ENCODE data around the gene ARL15.

DNA sequence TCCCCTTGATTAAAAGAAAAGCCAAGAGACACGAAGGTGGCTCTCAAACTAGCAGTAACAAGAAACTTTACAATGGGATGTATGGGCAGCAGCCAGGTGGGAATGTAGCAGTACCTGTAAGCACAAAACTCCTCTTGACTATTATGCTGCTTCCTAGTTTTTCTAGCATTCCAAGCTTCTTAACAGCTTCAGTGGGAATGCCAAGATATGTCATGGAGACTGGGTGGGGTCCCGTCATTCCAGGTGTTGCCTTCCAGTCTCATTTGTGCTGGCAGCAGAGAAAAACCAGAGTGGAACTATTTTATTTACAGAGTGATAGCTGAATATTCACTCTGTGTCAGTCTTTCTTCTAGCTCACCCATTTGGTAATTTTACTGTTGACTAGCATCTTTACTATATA, 236.6 kb downstream of the ARL15 start:
- TF ChIP-seq EZH2 (IDR thresholded peaks at IDR 0.05; ENCODE audit: low read depth): no peak
- TF ChIP-seq, protein P1, sequence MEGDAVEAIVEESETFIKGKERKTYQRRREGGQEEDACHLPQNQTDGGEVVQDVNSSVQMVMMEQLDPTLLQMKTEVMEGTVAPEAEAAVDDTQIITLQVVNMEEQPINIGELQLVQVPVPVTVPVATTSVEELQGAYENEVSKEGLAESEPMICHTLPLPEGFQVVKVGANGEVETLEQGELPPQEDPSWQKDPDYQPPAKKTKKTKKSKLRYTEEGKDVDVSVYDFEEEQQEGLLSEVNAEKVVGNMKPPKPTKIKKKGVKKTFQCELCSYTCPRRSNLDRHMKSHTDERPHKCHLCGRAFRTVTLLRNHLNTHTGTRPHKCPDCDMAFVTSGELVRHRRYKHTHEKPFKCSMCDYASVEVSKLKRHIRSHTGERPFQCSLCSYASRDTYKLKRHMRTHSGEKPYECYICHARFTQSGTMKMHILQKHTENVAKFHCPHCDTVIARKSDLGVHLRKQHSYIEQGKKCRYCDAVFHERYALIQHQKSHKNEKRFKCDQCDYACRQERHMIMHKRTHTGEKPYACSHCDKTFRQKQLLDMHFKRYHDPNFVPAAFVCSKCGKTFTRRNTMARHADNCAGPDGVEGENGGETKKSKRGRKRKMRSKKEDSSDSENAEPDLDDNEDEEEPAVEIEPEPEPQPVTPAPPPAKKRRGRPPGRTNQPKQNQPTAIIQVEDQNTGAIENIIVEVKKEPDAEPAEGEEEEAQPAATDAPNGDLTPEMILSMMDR (conservative IDR thresholded peaks at IDR 0.05): no peak
